HEK293 (cell line): ENCODE measurements around the gene SMC6.

Experiments
- KLF1 ChIP-seq: fragments of 450-650 bp; formaldehyde crosslinking; IDR thresholded peaks from 2 replicates; pipeline ENCODE4 v1.5.1; 2016; ENCODE audit warnings: missing biosample characterization, missing genetic modification characterization
- KLF16 ChIP-seq: fragments of 450-650 bp; formaldehyde crosslinking; IDR thresholded peaks from 2 replicates; pipeline ENCODE4 v1.5.1; 2017; ENCODE audit warnings: missing biosample characterization, missing genetic modification characterization
- PATZ1 ChIP-seq: fragments of 450-650 bp; formaldehyde crosslinking; IDR thresholded peaks from 2 replicates; pipeline ENCODE4 v1.5.1; 2016; ENCODE audit warnings: missing biosample characterization, missing genetic modification characterization
- SETDB1 ChIP-seq: IDR thresholded peaks from one replicate; pipeline ENCODE4 v1.6.1; 2017; ENCODE audit warnings: mild to moderate bottlenecking, low read length, moderate library complexity, mixed read lengths; ENCODE audit not compliant: insufficient read length
- TCF7L2 ChIP-seq: IDR thresholded peaks from 2 replicates; pipeline ENCODE4 v1.6.1; 2011; ENCODE audit warnings: low read depth, mild to moderate bottlenecking, inconsistent platforms, low read length, moderate library complexity, borderline replicate concordance
- ZBTB49 ChIP-seq: fragments of 450-650 bp; formaldehyde crosslinking; IDR thresholded peaks from 2 replicates; pipeline ENCODE4 v1.5.1; 2016; ENCODE audit warnings: missing biosample characterization, missing genetic modification characterization, low read depth
- ZBTB7A ChIP-seq: fragments of 450-650 bp; formaldehyde crosslinking; IDR thresholded peaks from 2 replicates; pipeline ENCODE4 v1.5.1; 2016; ENCODE audit warnings: low read depth, missing biosample characterization, missing genetic modification characterization
- ZEB2 ChIP-seq: fragments of 450-650 bp; formaldehyde crosslinking; IDR thresholded peaks from 2 replicates; pipeline ENCODE4 v1.5.1; 2016; ENCODE audit warnings: missing biosample characterization, missing genetic modification characterization
- ZNF324 ChIP-seq: fragments of 450-650 bp; formaldehyde crosslinking; IDR thresholded peaks from 2 replicates; pipeline ENCODE4 v1.5.1; 2016; ENCODE audit warnings: missing biosample characterization, missing genetic modification characterization
- TF ChIP-seq, protein P1 (sequence below): fragments of 450-650 bp; formaldehyde crosslinking; IDR thresholded peaks from 2 replicates; pipeline ENCODE4 v1.5.1; 2016; ENCODE audit warnings: missing biosample characterization, missing genetic modification characterization

- TF ChIP-seq SETDB1 = no peak
- TF ChIP-seq, protein P1, sequence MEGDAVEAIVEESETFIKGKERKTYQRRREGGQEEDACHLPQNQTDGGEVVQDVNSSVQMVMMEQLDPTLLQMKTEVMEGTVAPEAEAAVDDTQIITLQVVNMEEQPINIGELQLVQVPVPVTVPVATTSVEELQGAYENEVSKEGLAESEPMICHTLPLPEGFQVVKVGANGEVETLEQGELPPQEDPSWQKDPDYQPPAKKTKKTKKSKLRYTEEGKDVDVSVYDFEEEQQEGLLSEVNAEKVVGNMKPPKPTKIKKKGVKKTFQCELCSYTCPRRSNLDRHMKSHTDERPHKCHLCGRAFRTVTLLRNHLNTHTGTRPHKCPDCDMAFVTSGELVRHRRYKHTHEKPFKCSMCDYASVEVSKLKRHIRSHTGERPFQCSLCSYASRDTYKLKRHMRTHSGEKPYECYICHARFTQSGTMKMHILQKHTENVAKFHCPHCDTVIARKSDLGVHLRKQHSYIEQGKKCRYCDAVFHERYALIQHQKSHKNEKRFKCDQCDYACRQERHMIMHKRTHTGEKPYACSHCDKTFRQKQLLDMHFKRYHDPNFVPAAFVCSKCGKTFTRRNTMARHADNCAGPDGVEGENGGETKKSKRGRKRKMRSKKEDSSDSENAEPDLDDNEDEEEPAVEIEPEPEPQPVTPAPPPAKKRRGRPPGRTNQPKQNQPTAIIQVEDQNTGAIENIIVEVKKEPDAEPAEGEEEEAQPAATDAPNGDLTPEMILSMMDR (tag by site-specific recombination) = no peak
- TF ChIP-seq ZBTB7A (tag by site-specific recombination) = no peak
- TF ChIP-seq KLF1 (tag by site-specific recombination) = no peak
- no peak for TF ChIP-seq ZEB2 (tag by site-specific recombination)
- no peak for TF ChIP-seq ZBTB49
- TF ChIP-seq KLF16 (tag by site-specific recombination) = no peak
- no peak for TF ChIP-seq PATZ1 (tag by site-specific recombination)
- TF ChIP-seq ZNF324 (tag by site-specific recombination) = no peak
- TF ChIP-seq TCF7L2 = no peak
These were observed 89.1 kb downstream of the SMC6 start for GRCh38 chr2:17664534-17664933.
